Lower lobe of right lung (tissue), 2 donors: ENCODE measurements around the gene GTF2B. TPM values are rescaled to one million over a fixed set of nuclear protein-coding genes. Genes with fewer than 3 reads are reported as not detected.
A peak's percentile ranks its signal among the peaks of the same experiment; 100 is the strongest.

Source experiments
- ATAC-seq, 2 donors: fragments of 200-7000 bp; cut with Tn5 transposase; one replicate each; pipeline ENCODE4 v1.9.1; 2020 to 2022; ENCODE audit warnings: mild to moderate bottlenecking in 2 of 2, moderate library complexity in 2 of 2
- DNase-seq: peaks from one replicate; pipeline ENCODE4 v3.0.0-alpha.2; 2020
- H3K27ac ChIP-seq: fragments of 200-600 bp; one replicate; pipeline ENCODE4 v1.8.0; 2022
- H3K27me3 ChIP-seq: fragments of 200-600 bp; one replicate; pipeline ENCODE4 v1.8.0; 2022; ENCODE audit warnings: low read depth
- H3K36me3 ChIP-seq: fragments of 200-600 bp; one replicate; pipeline ENCODE4 v1.8.0; 2022; ENCODE audit warnings: mild to moderate bottlenecking
- H3K4me1 ChIP-seq: fragments of 200-600 bp; one replicate; pipeline ENCODE4 v1.8.0; 2022
- H3K4me3 ChIP-seq: fragments of 200-600 bp; one replicate; pipeline ENCODE4 v1.8.0; 2022; ENCODE audit warnings: mild to moderate bottlenecking
- H3K9me3 ChIP-seq: fragments of 200-600 bp; one replicate; pipeline ENCODE4 v1.8.0; 2022
- CTCF ChIP-seq: fragments of 200-600 bp; IDR thresholded peaks from one replicate; pipeline ENCODE4 v1.8.0; 2022; ENCODE audit warnings: antibody characterized with exemption, mild to moderate bottlenecking
- intact Hi-C: fragments of 100-400 bp; cut with DNase I; formaldehyde crosslinking; loops from one replicate; pipeline ENCODE4 v1.11.0; 2022
- total RNA-seq: library from RNA; stranded (reverse); fragmentation: NEBNext Ultra II Directional; extraction: Animal tissue kit (Norgen Biotek cat#: 25700); gene quantifications from one replicate; pipeline ENCODE4 v1.2.1, GENCODE V29; 2021
- donor health status: DM: no; HTN: yes; CAD: no; lungs with severe emphysema.

The GTF2B gene
- total RNA-seq, 1 donor from 2014 or later: 26.0 TPM

- intact Hi-C loops: no loop called here
- Histone ChIP-seq H3K4me1 (peaks cover 81% of the 10 kb centered on the region), H3K27me3 (no peaks in the 10 kb centered on the region), H3K27ac (no peak overlapping the region), H3K9me3 (no peaks in the 10 kb centered on the region), H3K4me3 (no peak overlapping the region), H3K36me3 (peaks cover 41% of the 10 kb centered on the region)
- no peak for TF ChIP-seq CTCF
- ATAC-seq (no peak), DNase-seq (no peak)
These were observed 12.6 kb downstream of the GTF2B start for GRCh38 chr1:88878731-88879130.

DNA sequence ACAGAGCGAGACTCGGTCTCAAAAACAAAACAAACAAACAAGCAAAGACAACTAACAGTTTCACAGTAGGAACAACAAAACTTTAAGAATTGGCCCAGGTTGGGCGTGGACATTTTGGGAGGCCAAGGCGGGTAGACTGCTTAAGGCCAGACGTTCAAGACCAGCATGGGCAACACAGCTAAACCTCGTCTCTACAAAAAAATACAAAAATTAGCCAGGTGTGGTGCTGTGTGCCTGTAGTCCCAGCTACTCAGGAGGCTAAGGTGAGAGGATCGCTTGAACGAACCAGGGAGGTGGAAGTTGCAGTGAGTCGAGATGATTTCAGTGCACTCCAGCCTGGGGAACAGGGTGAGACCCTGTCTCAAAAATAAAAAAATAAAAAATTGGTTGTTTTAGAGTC is 13.5 kb downstream of the GTF2B start:
- peaks cover 82% of the 10 kb centered on the region for H3K4me1 ChIP-seq
- TF ChIP-seq CTCF: no peak
- intact Hi-C loops: no loop called here

GRCh38 chr1:88877382-88877825 is 14.0 kb downstream of the GTF2B start:
- TF ChIP-seq CTCF: peak; percentile 52
- H3K4me3 ChIP-seq: no peak overlapping the region
- peaks cover 28% of the 10 kb centered on the region for H3K36me3 ChIP-seq
- H3K27me3 ChIP-seq: no peaks in the 10 kb centered on the region
- peak in 1 of 2 donors; percentile 36 for ATAC-seq
- intact Hi-C loops: no loop called here
- DNase-seq: no peak
- no peak overlapping the region for H3K27ac ChIP-seq
- H3K4me1 ChIP-seq: peaks cover 77% of the 10 kb centered on the region
- H3K9me3 ChIP-seq: no peaks in the 10 kb centered on the region

More for the DNA sequence above, 13.5 kb downstream of the GTF2B start:
- H3K36me3 ChIP-seq: peaks cover 33% of the 10 kb centered on the region
- H3K4me3 ChIP-seq: no peak overlapping the region
- ATAC-seq (no peak), DNase-seq (no peak)
- no peaks in the 10 kb centered on the region for H3K9me3 ChIP-seq
- no peaks in the 10 kb centered on the region for H3K27me3 ChIP-seq
- H3K27ac ChIP-seq: no peak overlapping the region

DNA sequence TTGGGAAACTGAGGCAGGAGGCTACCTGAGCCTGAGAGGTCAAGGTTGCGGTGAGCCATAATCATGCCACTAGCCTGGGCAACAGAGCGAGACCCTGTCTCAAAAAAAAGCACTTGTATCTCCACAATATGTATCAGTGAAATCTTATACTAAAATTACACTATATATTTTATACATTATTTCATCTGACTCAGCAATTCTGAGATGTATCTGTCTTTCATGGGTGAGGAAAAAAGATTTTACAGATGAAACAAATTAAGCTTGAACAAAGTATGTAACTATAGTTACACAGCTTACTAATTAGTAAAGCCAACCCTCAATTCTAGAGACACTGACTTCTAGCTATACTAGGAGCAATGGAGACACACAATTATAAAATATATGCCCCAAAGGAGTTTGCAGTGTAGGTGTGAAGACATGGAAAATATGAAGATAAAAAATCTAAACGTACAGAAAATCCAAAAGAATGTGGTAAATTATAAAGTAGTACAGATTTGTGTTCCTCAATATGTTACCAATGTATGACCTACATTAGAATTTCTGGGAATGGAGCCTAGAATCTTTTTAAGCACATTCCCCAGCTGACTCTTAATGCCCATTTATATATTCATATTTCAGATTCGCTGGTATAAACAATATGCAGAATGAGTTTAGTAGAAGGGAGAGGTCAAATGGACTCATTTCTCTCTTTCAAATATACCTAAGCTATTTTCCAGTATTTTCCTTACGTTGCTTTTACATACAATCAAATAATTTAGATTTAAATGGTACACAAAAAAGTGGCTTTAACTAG is 14.6 kb downstream of the GTF2B start:
- TF ChIP-seq CTCF: no peak
- ATAC-seq (no peak), DNase-seq (no peak)
- Histone ChIP-seq H3K4me3 (no peak overlapping the region), H3K4me1 (peaks cover 72% of the 10 kb centered on the region), H3K27me3 (no peaks in the 10 kb centered on the region), H3K9me3 (no peaks in the 10 kb centered on the region), H3K27ac (no peak overlapping the region), H3K36me3 (peaks cover 22% of the 10 kb centered on the region)
- intact Hi-C loops: no loop called here

DNA sequence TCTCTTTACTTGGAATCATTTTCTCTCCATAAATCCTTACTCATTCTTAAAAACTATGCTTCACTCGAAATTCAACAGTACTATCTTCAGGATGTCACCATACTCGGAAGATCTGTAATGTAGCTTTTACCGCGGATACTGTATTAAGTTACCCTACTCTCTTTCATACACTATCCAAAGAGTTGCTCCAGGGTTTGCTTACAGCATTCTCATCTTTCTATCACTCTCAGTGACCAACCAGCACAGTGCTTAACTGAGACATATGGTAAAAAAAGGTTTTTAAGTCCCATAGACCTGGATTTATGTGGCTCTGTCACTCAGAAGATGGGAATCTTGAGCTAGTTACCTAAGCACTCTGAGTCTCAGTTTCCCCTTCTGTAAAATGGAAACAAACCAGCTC is 15.8 kb downstream of the GTF2B start:
- TF ChIP-seq CTCF: no peak
- H3K4me3 ChIP-seq: no peak overlapping the region
- H3K27ac ChIP-seq: no peak overlapping the region
- H3K4me1 ChIP-seq: peaks cover 69% of the 10 kb centered on the region
- ATAC-seq (no peak), DNase-seq (no peak)
- H3K9me3 ChIP-seq: no peaks in the 10 kb centered on the region
- H3K27me3 ChIP-seq: no peaks in the 10 kb centered on the region
- peaks cover 16% of the 10 kb centered on the region for H3K36me3 ChIP-seq
- intact Hi-C loops: no loop called here
